ENCODE results near the gene ENOX1. TPM values are rescaled to one million over a fixed set of nuclear protein-coding genes. Genes with fewer than 3 reads are reported as not detected.

Gene ENOX1
- total RNA-seq, 4 donors from 2014 or later = 0.25 to 0.52 (median 0.33) TPM

GRCh38 chr13:43472339-43472738 is 314.4 kb downstream of the ENOX1 start:
- Histone ChIP-seq H3K27ac (no peak overlapping the region), H3K9me3 (no peaks in the 10 kb centered on the region), H3K4me3 (no peak overlapping the region), H3K27me3 (no peaks in the 10 kb centered on the region), H3K4me1 (no peaks in the 10 kb centered on the region), H3K36me3 (no peaks in the 10 kb centered on the region)
- TF ChIP-seq POLR2AphosphoS5 (IDR thresholded peaks at IDR 0.05) (no peak), CTCF (IDR thresholded peaks at IDR 0.05) (no peak), POLR2A (IDR thresholded peaks at IDR 0.05) (no peak), EP300 (IDR thresholded peaks at IDR 0.05) (no peak)
- WGBS = 29% methylated on average over 5 of the region's 5 CpGs
- no peak for DNase-seq (ENCODE audit: low spot score in 2 of 2)

- Histone ChIP-seq H3K4me1 (no peaks in the 10 kb centered on the region), H3K27me3 (no peaks in the 10 kb centered on the region), H3K27ac (no peak overlapping the region), H3K4me3 (no peak overlapping the region), H3K9me3 (no peaks in the 10 kb centered on the region), H3K36me3 (no peaks in the 10 kb centered on the region)
- DNase-seq (ENCODE audit: low spot score in 2 of 2) = no peak
- WGBS = 95% methylated on average over 2 of the region's 2 CpGs
- TF ChIP-seq EP300 (IDR thresholded peaks at IDR 0.05) (no peak), POLR2A (IDR thresholded peaks at IDR 0.05) (no peak), CTCF (IDR thresholded peaks at IDR 0.05) (no peak), POLR2AphosphoS5 (IDR thresholded peaks at IDR 0.05) (no peak)
Measured at GRCh38 chr13:43470610-43471009, 316.2 kb downstream of the ENOX1 start.

GRCh38 chr13:43469791-43470190 is 317.0 kb downstream of the ENOX1 start:
- Histone ChIP-seq H3K4me3 (no peak overlapping the region), H3K27ac (no peak overlapping the region), H3K9me3 (no peaks in the 10 kb centered on the region), H3K27me3 (no peaks in the 10 kb centered on the region), H3K4me1 (no peaks in the 10 kb centered on the region), H3K36me3 (no peaks in the 10 kb centered on the region)
- no peak for DNase-seq (ENCODE audit: low spot score in 2 of 2)
- 82% methylated on average over 1 of the region's 1 CpG for WGBS
- TF ChIP-seq POLR2AphosphoS5 (IDR thresholded peaks at IDR 0.05) (no peak), POLR2A (IDR thresholded peaks at IDR 0.05) (no peak), EP300 (IDR thresholded peaks at IDR 0.05) (no peak), CTCF (IDR thresholded peaks at IDR 0.05) (no peak)

GRCh38 chr13:43464578-43465264 is 322.1 kb downstream of the ENOX1 start:
- no peaks in the 10 kb centered on the region for H3K4me1 ChIP-seq
- no peak for TF ChIP-seq CTCF (IDR thresholded peaks at IDR 0.05)
- no peak for TF ChIP-seq EP300 (IDR thresholded peaks at IDR 0.05)
- no peak for TF ChIP-seq POLR2AphosphoS5 (IDR thresholded peaks at IDR 0.05)
- TF ChIP-seq POLR2A (IDR thresholded peaks at IDR 0.05) = no peak
- no peak overlapping the region for H3K4me3 ChIP-seq
- no peaks in the 10 kb centered on the region for H3K27me3 ChIP-seq
- H3K27ac ChIP-seq = no peak overlapping the region
- 79% methylated on average over 3 of the region's 3 CpGs for WGBS
- DNase-seq (ENCODE audit: low spot score in 2 of 2) = no peak
- H3K36me3 ChIP-seq = no peaks in the 10 kb centered on the region
- H3K9me3 ChIP-seq = no peaks in the 10 kb centered on the region

- Histone ChIP-seq H3K9me3 (no peaks in the 10 kb centered on the region), H3K4me3 (no peak overlapping the region), H3K27me3 (no peaks in the 10 kb centered on the region), H3K36me3 (no peaks in the 10 kb centered on the region), H3K4me1 (peaks cover 7% of the 10 kb centered on the region), H3K27ac (no peak overlapping the region)
- no peak for DNase-seq (ENCODE audit: low spot score in 2 of 2)
- WGBS = 57% methylated on average over 10 of the region's 10 CpGs
- no peak for TF ChIP-seq CTCF (IDR thresholded peaks at IDR 0.05)
- TF ChIP-seq POLR2A (IDR thresholded peaks at IDR 0.05) = no peak
- no peak for TF ChIP-seq EP300 (IDR thresholded peaks at IDR 0.05)
- no peak for TF ChIP-seq POLR2AphosphoS5 (IDR thresholded peaks at IDR 0.05)
Measured at GRCh38 chr13:43448605-43449336, 338.0 kb downstream of the ENOX1 start.
